Left renal pelvis (tissue), 4 donors: Measurements from ENCODE around the gene TCP11L2. TPM values are rescaled to one million over a fixed set of nuclear protein-coding genes. Genes with fewer than 3 reads are reported as not detected.
A peak's percentile ranks its signal among the peaks of the same experiment; 100 is the strongest.
"Not testable (repeated sequence)": the region's sequence is repeated elsewhere in the genome, so short reads cannot be mapped to it uniquely, and the experiment has no call there.

Experiments
- DNase-seq, 4 donors: peaks; one replicate each; pipeline ENCODE4 v3.0.0-alpha.2; 2013; ENCODE audit warnings: low read depth in 4 of 4, low spot score in 3 of 4
- polyA plus RNA-seq, 4 donors: library from polyadenylated mRNA; unstranded; fragments of 120-200 nt; gene quantifications; one replicate each; pipeline ENCODE4 v1.2.1, GENCODE V29; 2013; ENCODE audit not compliant: insufficient read length in 4 of 4

Gene TCP11L2
- polyA plus RNA-seq, 4 donors = 16.8 to 21.8 (median 18.2) TPM

DNA sequence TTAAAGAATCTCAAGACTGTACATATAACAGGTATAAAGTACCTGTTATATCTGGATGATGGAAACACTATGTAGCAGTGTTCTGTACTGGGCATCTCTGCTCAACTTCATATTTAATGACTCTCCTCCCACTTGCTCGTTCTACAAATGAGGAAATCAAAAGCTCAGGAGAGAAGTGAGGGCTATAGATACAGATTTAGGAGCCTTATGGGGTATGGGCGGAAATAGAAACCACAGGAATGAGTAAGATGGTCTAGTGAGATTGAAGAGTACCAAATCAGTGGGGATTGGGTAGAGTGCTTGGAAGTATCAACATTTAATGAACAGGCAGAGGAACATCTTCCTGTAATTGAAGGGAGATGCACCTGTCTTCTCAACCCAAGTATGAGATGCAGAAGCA lies 31.2 kb downstream of the TCP11L2 start:
- no peak for DNase-seq

DNA sequence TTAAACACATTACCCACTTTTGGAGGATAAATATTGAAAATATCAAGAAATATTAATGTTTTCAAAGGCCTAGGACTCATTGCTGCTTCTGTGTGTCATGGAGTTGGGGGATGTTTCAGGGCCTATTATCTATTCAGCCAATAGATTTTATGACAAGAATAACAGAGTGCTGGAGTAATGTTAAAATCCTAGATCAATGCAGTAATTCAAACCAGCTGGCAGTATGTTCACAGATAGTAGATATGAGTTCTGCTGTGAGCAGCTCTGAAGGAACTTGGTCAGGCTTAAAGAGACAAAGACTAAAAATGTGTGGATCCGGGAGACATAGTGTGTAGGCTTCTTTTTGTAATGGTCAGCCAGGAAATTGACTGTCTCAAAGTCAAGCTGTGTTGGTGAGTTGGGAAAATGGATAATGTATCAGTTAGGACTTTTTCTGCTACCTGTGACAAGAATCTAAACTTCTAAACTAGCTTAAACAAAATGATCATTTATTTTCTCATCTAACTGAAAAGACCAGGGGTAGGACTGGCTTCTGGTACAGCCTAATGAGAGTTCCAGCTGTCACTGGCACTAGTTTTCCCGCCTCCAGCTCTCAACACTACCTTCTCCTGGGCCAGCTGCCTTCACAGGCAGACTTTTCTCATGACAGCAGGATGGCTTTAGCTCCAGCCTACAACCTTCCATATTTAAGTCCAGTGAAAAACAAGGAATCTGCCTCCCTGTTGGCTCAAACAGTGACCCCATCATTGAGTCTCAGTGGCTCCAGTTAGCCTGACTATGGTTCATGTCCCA lies 38.7 kb downstream of the TCP11L2 start:
- no peak for DNase-seq

DNA sequence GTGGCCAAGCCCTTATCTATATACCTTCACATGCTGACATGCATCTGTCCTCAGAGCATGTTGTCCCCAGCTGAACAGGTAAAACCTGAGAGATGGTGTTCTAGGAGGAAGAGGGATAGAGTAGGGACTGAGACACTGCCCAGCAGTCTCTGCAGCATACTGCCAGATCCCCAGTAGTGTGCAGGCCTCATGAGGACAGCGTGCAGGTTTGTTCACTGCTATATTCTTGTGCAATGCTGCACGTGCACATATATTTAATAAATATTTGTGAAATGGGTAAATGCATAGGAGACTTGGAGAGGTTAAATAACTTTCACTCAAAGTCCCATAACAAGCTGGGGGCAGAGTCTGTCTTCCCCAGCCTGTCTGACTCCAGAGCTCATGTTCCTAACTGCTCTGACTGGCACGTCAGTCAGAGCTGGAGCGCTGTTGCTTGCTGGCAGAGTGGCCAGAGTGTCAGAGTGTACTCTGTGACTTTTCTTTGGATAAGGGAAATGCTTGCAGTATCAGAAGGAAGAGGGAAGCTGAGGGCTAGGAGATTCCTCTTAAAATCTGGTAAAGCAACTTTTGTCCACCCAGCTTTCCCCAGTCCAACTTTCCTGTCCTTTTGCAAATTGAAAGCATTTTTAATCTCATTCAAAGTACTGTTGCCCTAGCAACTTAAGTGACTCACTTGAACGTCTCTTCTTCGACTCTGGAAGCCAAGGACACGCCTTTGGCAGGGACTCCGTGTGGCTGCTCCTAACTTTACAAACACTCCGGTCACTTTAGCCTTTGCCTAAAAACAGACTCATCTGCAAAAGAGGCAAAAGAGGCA lies 40.1 kb downstream of the TCP11L2 start:
- DNase-seq = no peak

DNA sequence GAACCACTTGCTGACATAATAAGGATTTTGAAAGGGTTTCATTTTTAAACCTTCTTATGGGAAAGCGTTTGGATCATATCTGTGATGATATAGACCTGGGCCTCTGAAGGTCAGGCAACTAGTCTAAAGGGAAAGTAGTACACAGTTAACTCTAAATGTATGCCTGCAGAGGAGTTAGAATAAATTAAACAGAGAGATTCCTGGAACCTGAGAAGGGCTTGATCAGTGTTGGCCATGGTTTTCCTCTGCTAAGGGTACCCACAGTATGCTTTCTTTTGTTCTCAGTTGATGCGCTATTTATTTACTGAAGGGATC lies 40.6 kb downstream of the TCP11L2 start:
- DNase-seq = no peak

DNA sequence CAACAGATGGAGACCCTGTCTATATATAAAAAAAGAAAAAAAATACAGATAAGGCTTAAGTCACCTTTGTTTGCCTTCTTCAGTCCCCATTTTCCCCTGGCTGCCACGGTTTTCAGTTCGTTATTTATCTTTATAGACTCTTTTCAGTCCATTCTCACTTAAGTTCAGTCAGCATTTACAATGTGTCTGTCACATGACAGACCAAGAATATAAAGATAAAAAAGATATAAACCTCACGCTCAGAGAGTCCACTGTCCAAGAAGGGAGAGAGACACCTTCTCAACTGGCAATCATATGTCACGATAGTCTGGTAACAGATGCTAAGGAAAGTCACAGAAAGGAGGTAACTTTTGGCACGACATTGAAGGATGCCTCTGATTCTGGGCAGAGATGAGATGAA lies 41.6 kb downstream of the TCP11L2 start:
- no peak for DNase-seq

DNA sequence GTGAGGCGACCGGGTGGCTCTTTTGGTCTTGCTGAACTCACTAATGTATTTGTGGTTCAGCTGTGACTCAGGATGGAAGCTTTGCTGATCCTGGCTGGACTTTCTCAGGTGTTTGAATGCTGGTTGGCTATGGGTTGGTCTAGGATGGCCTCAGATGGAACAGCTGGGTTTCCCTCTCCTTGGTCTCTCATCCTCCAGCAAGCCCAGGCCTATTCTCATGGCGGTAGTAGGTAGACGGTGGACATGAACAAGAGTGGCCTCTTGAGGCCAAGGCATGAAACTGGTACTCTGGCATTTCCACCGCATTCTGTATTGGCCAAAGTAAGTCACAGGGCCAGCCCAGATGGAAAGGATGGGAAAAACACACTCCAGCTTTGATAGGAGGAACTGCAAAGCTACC lies 43.2 kb downstream of the TCP11L2 start:
- peak in 2 of 4 donors; percentile 14 to 39 for DNase-seq

DNA sequence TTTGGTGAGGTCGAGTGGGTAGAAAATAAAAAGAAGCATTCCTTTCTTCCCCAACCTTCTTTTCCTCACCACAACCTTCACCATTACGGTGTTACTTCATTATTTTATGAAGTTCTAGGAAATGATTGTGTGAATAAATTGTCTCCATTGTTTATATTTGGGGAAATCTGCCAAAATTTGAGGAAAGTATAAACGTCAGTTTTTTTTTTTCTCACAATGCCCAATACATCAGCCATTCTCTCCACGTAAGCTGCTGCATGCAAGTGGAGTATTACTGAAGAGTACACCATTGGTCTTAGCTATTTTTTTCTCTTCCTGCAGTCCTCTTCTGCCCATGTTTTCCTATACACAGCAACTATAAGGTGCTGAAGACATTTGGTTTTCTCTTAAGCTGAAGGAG lies 45.9 kb downstream of the TCP11L2 start:
- no peak for DNase-seq

DNA sequence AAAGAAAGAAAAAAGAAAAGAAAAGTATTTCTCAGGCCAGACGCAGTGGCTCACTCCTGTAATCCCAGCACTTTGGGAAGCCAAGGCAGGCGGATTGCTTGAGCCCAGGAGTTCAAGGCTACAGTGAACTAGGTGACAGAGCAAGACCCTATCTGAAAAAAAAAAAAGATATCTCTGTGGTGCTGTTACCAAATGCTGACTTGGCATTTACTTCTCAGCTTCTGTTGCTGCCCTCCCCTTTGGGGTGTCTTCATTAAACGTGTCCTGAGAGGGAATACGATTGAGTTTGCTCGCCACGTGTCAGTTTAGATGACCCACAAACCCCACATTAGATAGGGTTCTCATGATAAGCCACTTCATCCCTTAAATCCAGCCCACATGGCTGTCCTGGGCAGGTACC lies 50.6 kb downstream of the TCP11L2 start:
- DNase-seq = no peak

DNA sequence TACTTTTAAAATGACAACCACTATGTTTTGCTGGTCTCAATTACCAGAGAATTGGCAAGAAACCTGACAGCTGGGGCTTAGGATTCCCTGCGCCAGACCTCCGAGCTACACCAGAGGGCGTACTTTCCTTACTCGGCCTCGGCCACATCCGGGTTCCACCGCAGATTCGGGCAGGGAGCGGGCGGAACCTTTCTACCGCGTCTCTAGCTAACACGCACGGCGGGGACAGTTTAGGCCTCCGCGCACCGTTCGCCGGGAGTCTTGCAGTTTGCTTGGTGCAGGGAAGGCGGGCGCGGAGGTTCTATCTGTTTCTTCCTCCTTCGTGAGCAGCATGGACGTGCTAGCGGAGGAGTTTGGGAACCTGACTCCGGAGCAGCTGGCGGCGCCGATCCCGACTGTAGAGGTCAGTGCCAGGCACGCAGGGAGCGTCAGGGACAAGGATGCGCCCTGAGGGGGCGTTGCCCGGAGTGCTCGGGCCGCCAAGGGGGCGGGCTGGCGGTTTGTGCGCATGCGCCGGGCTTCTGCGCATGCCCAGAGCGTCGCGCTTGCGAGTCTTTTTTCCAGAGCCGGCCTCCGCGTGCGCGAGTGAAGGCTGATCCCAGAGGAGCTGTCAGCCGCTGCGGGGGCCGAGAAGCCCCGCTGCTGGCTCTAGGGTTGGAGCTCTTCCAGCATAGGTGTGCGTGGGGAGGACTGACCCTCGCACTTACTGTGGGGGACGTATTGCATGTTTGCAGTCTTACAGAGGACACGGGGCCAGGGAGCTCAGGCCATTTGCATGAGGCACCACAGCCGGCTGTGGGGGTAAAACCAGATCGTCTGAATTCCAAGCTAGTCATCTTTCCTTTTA lies 55.2 kb downstream of the TCP11L2 start, which contains the start of gene POLR3B:
Gene POLR3B (plus strand): TSS at position 200 of the 847 bp plus-strand sequence. CDS start 132 bp downstream, at position 332.
- peak; percentile 87 to 93 (median 92) for DNase-seq

DNA sequence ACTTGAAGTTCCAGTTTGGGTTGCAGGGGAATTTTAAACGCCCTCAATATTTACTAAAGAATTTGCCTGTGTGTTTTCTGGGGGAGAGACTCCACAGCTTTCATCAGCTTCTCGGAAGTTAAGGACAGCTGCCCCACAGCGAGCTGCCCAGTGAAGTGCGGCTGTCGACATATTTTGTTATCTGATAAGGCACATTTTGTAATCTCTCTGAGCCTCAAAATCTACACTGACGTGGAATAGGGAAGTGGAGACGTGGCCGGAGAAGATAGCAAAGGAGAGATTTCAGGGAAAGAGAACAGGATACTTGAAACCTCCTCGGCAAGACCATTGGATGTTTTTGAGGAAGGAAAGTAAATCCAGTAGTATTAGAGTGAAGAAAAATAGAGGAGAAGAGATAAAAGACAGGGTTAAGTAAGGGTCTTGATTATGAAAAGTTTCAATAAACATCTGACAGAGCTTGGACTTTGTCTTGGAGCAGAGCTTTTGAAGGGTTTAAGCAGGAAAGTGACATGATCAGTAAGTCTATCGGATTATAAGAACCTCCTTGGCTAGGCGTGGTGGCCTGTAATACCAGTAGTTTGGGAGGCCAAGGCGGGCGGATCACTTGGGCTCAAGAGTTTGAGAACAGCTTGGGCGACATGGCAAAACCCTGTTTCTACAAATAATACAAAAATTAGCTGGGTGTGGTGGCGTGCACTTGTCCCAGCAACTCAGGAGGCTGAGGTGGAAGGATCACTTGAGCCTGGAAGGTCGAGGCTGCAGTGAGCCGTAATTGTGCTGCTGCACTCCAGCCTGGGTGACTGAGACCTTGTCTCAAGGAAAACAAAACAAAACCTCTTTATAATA lies 56.1 kb downstream of the TCP11L2 start:
- no peak for DNase-seq

DNA sequence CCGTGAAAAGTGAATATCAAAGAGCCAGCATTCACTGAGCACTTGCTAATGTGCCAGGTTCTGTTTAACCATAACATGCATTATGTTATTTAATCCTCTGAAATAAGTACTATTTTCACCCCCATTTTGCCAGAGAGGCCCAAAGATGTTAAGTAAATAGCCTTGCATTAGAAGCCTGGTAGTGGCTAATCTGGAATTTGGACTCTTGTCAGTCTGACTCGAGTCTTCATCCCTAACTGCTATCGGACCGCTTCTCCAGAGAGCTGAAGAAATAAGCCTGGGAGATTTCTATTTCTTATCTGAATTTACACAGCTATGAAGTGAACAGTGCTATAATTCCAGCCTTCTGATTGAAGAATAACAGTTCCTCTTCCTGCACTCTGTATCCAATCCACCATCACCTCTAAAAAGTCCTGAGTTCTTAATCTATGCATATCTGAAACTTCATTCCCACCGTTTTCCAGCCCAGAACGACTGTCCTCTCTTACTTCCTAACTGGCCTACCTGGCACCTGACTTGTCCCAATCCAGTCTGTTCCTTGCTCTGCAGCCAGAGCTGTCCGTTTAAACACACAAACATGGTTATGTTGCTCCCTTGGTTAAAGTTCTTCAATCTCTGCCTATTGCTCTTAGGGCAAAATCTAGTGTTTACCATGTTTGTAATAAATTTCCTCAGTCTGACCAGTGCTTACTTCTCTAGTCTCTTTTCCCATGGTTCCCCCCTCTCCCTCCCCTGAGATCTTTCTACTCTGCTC lies 57.3 kb downstream of the TCP11L2 start:
- DNase-seq = no peak

DNA sequence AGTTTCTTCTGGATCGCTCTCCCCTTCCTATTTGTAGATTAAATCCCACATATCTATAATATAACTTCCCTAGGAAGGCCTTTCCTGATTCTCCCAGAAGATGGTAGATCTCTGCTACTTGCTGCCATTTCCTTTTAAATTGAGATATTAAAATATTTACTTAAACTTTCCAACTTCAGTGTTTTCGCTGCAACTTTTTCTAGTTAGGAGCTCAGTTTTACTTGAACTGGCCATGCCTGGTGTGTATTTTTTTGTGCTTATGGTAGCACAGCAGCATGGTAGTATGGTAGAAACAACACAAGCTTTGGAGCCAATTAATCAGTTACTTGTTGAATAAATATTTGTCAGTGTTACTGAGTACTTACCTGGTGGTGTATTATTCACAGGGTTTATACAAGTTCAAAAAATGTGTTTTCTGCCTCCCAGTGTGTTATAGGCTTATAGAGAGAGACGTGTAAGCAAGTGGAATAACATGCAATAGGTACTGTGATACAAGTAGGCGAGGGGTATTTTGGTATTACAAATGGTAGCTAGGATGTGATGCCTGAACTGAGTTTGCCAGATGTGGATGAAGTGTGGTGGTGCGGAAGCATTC lies 58.0 kb downstream of the TCP11L2 start:
- no peak for DNase-seq

DNA sequence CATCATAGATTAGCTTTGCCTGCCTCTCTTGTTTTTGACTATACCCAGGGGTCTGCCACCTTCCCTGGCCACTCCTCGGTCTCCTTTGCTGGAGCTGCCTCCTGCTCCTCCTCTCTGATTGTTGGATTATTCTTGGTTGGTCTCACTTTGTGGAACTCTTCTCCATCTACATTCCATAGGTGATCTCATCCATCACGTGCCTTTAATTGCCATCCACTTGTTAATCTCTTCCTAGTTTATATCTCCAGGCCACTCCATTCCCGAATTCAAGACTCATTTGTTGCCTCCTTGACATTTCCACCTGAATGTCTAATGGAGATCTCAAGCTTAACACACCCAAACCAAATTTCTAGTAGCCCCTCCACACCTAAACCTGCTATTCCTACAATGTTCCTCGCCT lies 60.4 kb downstream of the TCP11L2 start:
- no peak for DNase-seq

DNA sequence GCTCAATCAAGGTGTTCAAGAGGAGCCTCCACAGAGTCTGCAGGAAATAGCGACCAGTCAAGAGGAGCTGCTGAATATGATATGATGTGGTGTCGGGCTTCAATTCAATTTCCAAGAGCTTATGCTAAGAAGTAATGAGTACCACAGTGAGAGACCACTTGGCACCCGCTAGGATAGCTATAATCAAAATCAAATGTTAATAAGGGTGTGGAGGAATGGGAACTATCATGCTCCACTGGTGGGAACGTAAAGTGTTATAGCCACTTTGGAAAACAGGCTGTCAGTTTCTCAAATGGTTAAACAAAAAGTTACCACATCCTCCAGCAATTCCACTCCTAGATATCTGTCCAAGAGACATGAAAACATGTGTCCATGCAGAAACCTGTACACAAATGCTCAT lies 61.7 kb downstream of the TCP11L2 start:
- DNase-seq = no peak

DNA sequence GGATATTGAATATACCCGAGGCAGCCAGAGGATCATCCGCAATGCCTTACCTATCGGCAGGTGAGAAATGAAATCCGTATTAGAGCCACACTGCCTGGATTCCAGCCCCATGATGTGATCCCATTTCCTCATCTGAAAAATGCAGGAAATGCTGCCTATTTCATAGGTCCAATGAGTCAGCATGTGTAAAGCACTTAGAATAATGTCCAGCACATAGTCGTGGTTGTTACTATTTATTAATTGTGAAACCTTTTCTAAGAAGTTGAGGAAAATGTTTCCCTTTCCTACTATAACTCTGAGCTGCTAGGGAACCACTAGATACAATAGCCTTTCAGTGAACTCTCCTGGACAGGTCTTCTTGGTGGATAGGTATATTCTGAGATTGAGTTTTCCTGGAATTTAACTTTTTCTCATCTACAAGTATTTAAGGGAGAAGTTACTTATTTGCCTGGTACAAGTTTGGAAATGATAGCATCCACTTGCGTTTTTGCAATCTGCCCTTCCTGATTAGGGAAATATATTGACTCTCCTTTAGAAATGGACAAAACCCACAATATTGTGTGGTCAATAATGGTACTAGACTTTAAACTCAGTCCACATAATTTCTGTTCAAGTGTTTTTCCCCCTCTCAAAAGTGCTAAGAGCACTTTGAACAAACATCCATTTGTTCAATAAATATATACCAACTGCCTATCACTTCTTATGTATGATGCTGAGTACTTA lies 67.3 kb downstream of the TCP11L2 start:
- DNase-seq = no peak

DNA sequence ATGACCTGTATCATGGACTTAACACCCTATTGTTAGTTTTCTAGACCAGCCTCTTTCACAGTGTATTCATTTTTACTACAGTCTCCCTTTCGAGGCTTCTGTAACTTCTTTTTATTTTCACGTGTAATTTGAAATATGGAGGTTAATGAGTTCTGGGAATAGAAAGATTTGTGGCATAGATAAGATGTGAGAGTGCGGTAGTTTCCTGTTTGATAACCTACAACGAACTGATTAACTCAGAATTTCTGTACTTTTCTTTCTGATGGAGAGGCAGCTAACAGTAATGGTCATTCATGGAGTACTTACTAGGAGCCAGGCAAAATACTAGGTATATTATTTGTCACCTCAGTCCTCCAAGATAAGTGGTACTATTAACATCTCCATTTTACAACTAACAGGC lies 76.3 kb downstream of the TCP11L2 start:
- DNase-seq = no peak

DNA sequence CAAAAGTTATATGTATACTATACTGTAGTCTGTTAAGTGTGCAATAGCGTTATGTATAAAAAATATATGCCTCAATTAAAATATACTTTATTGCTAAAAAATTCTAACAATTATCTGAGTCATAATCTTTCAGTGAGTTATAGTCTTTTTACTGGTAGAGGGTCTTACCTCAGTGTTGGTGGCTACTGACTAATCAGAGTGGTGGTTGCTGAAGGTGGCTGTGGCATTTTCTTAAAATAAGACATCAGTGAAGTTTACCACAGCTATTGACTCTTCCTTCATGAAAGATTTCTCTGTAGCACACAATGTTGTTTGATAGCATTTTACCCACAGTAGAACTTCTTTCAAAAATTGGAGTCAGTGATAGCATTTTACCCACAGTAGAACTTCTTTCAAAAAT lies 78.4 kb downstream of the TCP11L2 start:
- no peak for DNase-seq

DNA sequence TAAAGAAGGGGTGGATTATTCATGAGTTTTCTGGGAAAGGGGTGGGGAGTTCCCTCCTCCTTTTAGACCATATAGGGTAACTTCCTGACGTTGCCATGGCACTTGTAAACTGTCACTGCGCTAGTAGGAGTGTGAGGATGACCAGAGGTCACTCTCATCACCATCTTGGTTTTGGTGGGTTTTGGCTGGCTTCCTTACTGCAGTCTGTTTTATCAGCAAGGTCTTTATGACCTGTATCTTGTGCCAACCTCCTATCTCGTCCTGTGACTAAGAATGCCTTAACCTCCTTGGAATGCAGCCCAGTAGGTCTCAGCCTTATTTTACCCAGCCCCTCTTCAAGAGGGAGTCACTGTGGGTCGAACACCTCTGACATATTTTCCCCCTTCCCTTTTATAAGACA lies 79.3 kb downstream of the TCP11L2 start:
- not testable (repeated sequence) for DNase-seq
